ENCODE data around the gene TNNC1. TPM values are rescaled to one million over a fixed set of nuclear protein-coding genes. Genes with fewer than 3 reads are reported as not detected.

TNNC1 gene
- total RNA-seq, 1 donor from 2014 or later = 5.7 TPM

DNA sequence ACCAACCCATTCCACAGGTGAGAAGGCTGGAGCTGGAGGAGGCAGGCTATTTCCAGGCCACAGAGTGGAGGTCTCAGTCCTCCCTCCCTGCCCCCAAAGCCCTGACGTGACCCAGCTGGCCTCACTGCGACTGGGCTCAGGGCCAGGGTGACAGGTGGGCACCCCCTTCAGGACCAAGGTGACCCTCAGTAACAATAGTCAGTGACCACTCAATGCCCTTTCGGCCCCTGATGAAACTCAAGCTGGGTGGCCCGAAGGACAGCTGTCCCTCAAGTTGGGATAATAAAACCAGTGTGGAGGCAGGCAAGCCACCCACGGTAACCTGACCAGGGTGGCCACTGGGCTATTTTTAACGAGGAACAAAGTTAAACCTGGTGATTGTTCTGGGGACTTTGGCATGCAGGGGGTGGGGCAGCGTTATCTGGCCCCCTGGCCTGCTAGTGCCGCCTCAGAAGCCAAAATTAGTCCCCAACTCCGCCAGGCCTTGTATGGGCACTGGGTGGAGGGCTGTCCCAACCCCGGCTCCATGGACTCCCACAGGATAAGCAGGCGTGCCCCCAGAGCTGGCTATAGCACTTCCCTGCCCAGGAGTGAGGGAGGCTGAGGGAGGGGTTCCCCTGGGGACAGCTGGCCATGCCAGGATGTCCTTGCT lies 1.1 kb downstream of the TNNC1 start:
- H3K4me3 ChIP-seq (ENCODE audit: low read depth, low read length) = no peak overlapping the region
- TF ChIP-seq, protein P1, sequence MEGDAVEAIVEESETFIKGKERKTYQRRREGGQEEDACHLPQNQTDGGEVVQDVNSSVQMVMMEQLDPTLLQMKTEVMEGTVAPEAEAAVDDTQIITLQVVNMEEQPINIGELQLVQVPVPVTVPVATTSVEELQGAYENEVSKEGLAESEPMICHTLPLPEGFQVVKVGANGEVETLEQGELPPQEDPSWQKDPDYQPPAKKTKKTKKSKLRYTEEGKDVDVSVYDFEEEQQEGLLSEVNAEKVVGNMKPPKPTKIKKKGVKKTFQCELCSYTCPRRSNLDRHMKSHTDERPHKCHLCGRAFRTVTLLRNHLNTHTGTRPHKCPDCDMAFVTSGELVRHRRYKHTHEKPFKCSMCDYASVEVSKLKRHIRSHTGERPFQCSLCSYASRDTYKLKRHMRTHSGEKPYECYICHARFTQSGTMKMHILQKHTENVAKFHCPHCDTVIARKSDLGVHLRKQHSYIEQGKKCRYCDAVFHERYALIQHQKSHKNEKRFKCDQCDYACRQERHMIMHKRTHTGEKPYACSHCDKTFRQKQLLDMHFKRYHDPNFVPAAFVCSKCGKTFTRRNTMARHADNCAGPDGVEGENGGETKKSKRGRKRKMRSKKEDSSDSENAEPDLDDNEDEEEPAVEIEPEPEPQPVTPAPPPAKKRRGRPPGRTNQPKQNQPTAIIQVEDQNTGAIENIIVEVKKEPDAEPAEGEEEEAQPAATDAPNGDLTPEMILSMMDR (IDR thresholded peaks at IDR 0.05; ENCODE audit: insufficient read depth, low read length, poor library complexity, severe bottlenecking) = no peak
- no peaks in the 10 kb centered on the region for H3K36me3 ChIP-seq (ENCODE audit: control insufficient read depth, insufficient read depth, low read length)
- H3K27me3 ChIP-seq (ENCODE audit: control insufficient read depth, insufficient read depth, low read length) = no peaks in the 10 kb centered on the region
- DNase-seq (ENCODE audit: low read depth) = no peak

DNA sequence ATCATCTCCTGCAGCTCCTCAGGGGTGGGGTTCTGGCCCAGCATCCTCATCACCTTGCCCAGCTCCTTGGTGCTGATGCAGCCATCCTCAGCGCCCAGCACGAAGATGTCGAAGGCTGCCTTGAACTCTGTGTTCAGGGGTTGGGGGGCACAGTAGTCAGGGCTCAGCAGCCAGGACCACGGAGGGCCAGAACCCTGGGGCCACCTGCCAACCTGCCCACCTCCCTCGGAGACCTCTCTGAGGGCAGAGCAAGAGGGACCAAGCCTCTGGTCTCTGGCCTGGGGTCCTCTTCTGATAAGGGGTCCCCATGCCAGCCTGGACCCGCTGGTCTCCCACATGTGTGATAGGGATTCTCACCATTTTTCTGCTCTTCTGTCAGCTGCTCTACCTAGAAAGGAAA lies 1.7 kb downstream of the TNNC1 start:
- TF ChIP-seq, protein P1 (IDR thresholded peaks at IDR 0.05; ENCODE audit: insufficient read depth, low read length, poor library complexity, severe bottlenecking) = no peak
- H3K27me3 ChIP-seq (ENCODE audit: control insufficient read depth, insufficient read depth, low read length) = no peaks in the 10 kb centered on the region

GRCh38 chr3:52451237-52452083 lies 2.4 kb downstream of the TNNC1 start:
- no peak for DNase-seq (ENCODE audit: low read depth)
- TF ChIP-seq, protein P1 (IDR thresholded peaks at IDR 0.05; ENCODE audit: insufficient read depth, low read length, poor library complexity, severe bottlenecking) = no peak
- Histone ChIP-seq H3K36me3 (ENCODE audit: control insufficient read depth, insufficient read depth, low read length) (no peaks in the 10 kb centered on the region), H3K27me3 (ENCODE audit: control insufficient read depth, insufficient read depth, low read length) (no peaks in the 10 kb centered on the region), H3K4me3 (ENCODE audit: low read depth, low read length) (no peak overlapping the region)

More for the DNA sequence above, 1.7 kb downstream of the TNNC1 start:
- H3K4me3 ChIP-seq (ENCODE audit: low read depth, low read length) = no peak overlapping the region
- no peaks in the 10 kb centered on the region for H3K36me3 ChIP-seq (ENCODE audit: control insufficient read depth, insufficient read depth, low read length)
- DNase-seq (ENCODE audit: low read depth) = no peak

GRCh38 chr3:52450489-52451236 lies 3.2 kb downstream of the TNNC1 start:
- H3K27me3 ChIP-seq (ENCODE audit: control insufficient read depth, insufficient read depth, low read length) = no peaks in the 10 kb centered on the region
- no peak for DNase-seq (ENCODE audit: low read depth)
- H3K4me3 ChIP-seq (ENCODE audit: low read depth, low read length) = no peak overlapping the region
- TF ChIP-seq, protein P1 (IDR thresholded peaks at IDR 0.05; ENCODE audit: insufficient read depth, low read length, poor library complexity, severe bottlenecking) = no peak
- no peaks in the 10 kb centered on the region for H3K36me3 ChIP-seq (ENCODE audit: control insufficient read depth, insufficient read depth, low read length)

DNA sequence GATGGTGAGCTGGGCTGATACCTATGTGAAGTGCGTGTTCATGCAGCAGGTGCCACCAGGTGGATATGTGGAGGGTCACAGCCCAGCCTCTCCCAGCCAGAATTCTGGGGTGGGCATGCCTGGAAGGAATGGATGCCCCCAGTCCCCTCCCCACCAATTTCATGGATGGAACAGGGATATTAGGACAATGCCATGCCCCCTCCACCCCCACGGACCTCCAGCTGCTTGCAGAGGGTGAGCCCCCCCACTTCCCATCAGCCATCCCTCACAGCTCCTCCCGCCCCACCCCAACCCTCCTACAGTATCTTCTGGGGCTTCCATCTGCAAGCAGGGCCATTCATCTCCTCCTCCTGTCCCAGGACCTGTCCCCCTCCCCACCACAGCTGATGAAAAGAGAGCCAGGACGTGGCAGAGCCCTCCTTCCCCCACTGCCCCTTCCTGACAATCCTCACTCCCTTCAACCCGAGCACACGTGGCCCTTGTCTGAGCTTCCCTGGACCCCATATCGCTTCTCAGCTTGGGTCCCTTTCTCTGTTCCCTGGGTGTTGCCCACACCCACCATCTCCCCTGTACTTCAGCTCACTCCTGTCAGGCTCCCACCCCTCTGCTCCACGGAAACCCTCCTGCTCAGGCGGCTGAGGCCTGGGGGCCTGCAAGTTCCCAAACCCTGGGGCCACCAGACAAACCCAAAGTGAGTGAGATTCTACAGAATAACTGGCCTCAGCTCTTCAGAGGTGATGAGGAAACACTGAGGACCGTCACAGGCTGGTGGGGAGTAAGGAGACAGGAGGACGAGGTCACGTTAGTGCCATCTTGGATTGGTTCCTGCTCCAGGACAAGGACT lies 6.1 kb downstream of the TNNC1 start:
- no peak overlapping the region for H3K4me3 ChIP-seq (ENCODE audit: low read depth, low read length)
- TF ChIP-seq, protein P1 (IDR thresholded peaks at IDR 0.05; ENCODE audit: insufficient read depth, low read length, poor library complexity, severe bottlenecking) = no peak
- peaks cover 5% of the 10 kb centered on the region for H3K27me3 ChIP-seq (ENCODE audit: control insufficient read depth, insufficient read depth, low read length)
- H3K36me3 ChIP-seq (ENCODE audit: control insufficient read depth, insufficient read depth, low read length) = no peaks in the 10 kb centered on the region
- DNase-seq (ENCODE audit: low read depth) = no peak

Measured in kidney epithelial cell (primary cell).